Spleen (tissue), 7 donors: Measurements from ENCODE around the gene RRAD.

ENCODE experiments used
- CTCF ChIP-seq, 11 experiments: fragments of 200-600 bp in 7 of 11; fragments of 450-650 bp in 4 of 11; sonication (generic) in 4 of 11; IDR thresholded peaks in 8 of 11; conservative IDR thresholded peaks in 3 of 11; 1 replicate in 7 of 11; 2 replicates in 4 of 11; pipeline versions ENCODE4 v1.4.0 to v1.8.0; 2016 to 2021; ENCODE audit warnings: antibody characterized with exemption in 11 of 11, inconsistent platforms in 4 of 11, mild to moderate bottlenecking in 1 of 11
- POLR2A ChIP-seq, 3 donors: fragments of 450-650 bp; IDR thresholded peaks; one replicate each; pipeline ENCODE4 v1.5.1; 2017; ENCODE audit warnings: antibody characterized with exemption in 3 of 3, mild to moderate bottlenecking in 1 of 3
- POLR2AphosphoS5 ChIP-seq, 3 donors: sonication (generic); formaldehyde crosslinking; IDR thresholded peaks; one replicate each; pipeline ENCODE4 v1.5.1; 2017; ENCODE audit warnings: antibody characterized with exemption in 3 of 3
- donor health status: DM: no; HTN: no; CAD: no; lungs with moderate emphysema.
- donor health status: DM: no; HTN: no; CAD: no.
- donor health status: DM: no; HTN: no; CAD: no.

DNA sequence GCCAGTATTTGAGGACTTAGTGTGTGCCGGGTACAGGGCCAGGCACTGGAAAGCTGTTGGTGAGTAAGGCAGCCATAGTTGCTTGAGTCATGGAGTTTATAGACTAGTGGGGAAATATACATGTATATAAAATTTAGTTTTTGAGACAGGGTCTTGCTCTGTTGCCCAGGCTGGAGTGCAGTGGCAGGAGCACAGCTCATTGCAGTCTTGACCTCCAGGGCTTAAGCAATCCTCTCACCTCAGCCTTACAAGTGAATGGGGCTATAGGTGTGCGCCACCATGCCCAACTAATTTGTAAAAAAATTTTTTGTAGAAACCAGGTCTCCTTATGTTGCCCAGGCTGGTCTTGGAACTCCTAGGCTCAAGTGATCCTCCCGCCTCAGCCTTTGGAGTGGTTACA lies 42.6 kb downstream of the RRAD start:
- TF ChIP-seq CTCF (IDR thresholded peaks at IDR 0.05 in 8 of 11, conservative IDR thresholded peaks at IDR 0.05 in 3 of 11) (no peak), POLR2A (IDR thresholded peaks at IDR 0.05) (no peak), POLR2AphosphoS5 (IDR thresholded peaks at IDR 0.05) (no peak)
